H1 (cell line): ENCODE data around the gene ASPG. TPM values are rescaled to one million over a fixed set of nuclear protein-coding genes. Genes with fewer than 3 reads are reported as not detected.

Experiments used
- CTCF ChIA-PET: fragments of 300-600 bp; sonication (Branson Sonifier 250); formaldehyde crosslinking; loops from one replicate; lab custom pipeline; 2021; ENCODE audit not compliant: partially characterized antibody; lab: Charles Lee
- POLR2A ChIA-PET: fragments of 300-600 bp; sonication (Branson Sonifier 250); formaldehyde crosslinking; loops from one replicate; lab custom pipeline; 2021; ENCODE audit warnings: inconsistent platforms; ENCODE audit not compliant: partially characterized antibody; lab: Charles Lee
- DNase-seq, 2 experiments: peaks; one replicate each; pipeline versions ENCODE4 v3.0.0 to v3.0.0-alpha.2; 2010 to 2022; ENCODE audit warnings: low spot score in 2 of 2, low read depth in 1 of 2, mixed read lengths in 1 of 2
- FAIRE-seq: peaks from 2 replicates; lab custom pipeline; 2011; peaks lifted over from hg19 to GRCh38; lab: Jason Lieb, UNC
- H2AFZ ChIP-seq: 2 replicates; pipeline ENCODE4 v1.8.1; 2012; ENCODE audit warnings: low read length, inconsistent platforms
- H2AK5ac ChIP-seq: 2 replicates; pipeline ENCODE4 v1.6.1; 2013; ENCODE audit warnings: low read depth, low read length
- H2BK120ac ChIP-seq: replicated peaks from 2 replicates; pipeline ENCODE3; 2013; ENCODE audit warnings: low read depth, low read length, inconsistent platforms
- H2BK12ac ChIP-seq: 2 replicates; pipeline ENCODE4 v1.6.1; 2013; ENCODE audit warnings: low read depth, low read length
- H2BK15ac ChIP-seq: 2 replicates; pipeline ENCODE4 v1.6.1; 2013; ENCODE audit warnings: low read length
- H2BK20ac ChIP-seq: 2 replicates; pipeline ENCODE4 v1.6.1; 2013; ENCODE audit warnings: low read length
- H2BK5ac ChIP-seq: 2 replicates; pipeline ENCODE4 v1.6.1; 2013; ENCODE audit warnings: low read depth, low read length
- H3K14ac ChIP-seq: 2 replicates; pipeline ENCODE4 v1.6.1; 2013; ENCODE audit warnings: inconsistent platforms; ENCODE audit not compliant: insufficient read length
- H3K18ac ChIP-seq: 2 replicates; pipeline ENCODE4 v1.6.1; 2013; ENCODE audit warnings: low read length; ENCODE audit errors: extremely low read depth
- H3K23ac ChIP-seq: 2 replicates; pipeline ENCODE4 v1.6.1; 2013; ENCODE audit warnings: inconsistent platforms; ENCODE audit not compliant: insufficient read length
- H3K23me2 ChIP-seq: 2 replicates; pipeline ENCODE4 v1.6.1; 2013; ENCODE audit warnings: low read depth, low read length
- H3K27ac ChIP-seq: 2 replicates; pipeline ENCODE4 v1.6.1; 2011; ENCODE audit warnings: low read depth, low read length, inconsistent platforms
- H3K27me3 ChIP-seq, 4 experiments: replicated peaks in 1 of 4; 1 replicate in 1 of 4; 2 replicates in 3 of 4; pipeline versions ENCODE4 v1.6.1 to v1.8.1; 2011 to 2013; ENCODE audit warnings: low read length in 3 of 4, mild to moderate bottlenecking in 3 of 4, inconsistent platforms in 2 of 4, mixed read lengths in 2 of 4, moderate library complexity in 1 of 4; ENCODE audit not compliant: control insufficient read depth in 3 of 4, insufficient read depth in 3 of 4; ENCODE audit errors: extremely low read depth in 1 of 4
- H3K36me3 ChIP-seq, 4 experiments: 2 replicates each; pipeline versions ENCODE4 v1.6.1 to v1.8.1; 2011 to 2013; ENCODE audit warnings: mild to moderate bottlenecking in 4 of 4, low read length in 3 of 4, moderate library complexity in 2 of 4, control low read depth in 1 of 4, inconsistent platforms in 1 of 4; ENCODE audit not compliant: insufficient read depth in 4 of 4, control insufficient read depth in 2 of 4
- H3K4ac ChIP-seq: replicated peaks from 2 replicates; pipeline ENCODE3; 2013; ENCODE audit warnings: low read length, low read depth, mixed read lengths, inconsistent platforms; ENCODE audit not compliant: insufficient read length
- H3K4me1 ChIP-seq, 4 experiments: replicated peaks in 1 of 4; 1 replicate in 1 of 4; 2 replicates in 3 of 4; pipeline versions ENCODE4 v1.6.1 to v1.8.1; 2011 to 2013; ENCODE audit warnings: low read length in 3 of 4, inconsistent platforms in 2 of 4, mixed read lengths in 1 of 4; ENCODE audit not compliant: insufficient read depth in 4 of 4, control insufficient read depth in 3 of 4
- H3K4me2 ChIP-seq, 2 experiments: 2 replicates each; pipeline versions ENCODE4 v1.6.1 to v1.8.1; 2011 to 2013; ENCODE audit warnings: low read depth in 2 of 2, low read length in 2 of 2, control low read depth in 1 of 2, inconsistent platforms in 1 of 2, mild to moderate bottlenecking in 1 of 2; ENCODE audit not compliant: insufficient read depth in 1 of 2
- H3K4me3 ChIP-seq, 4 experiments: fragments of 200-600, 300-600 bp in 1 of 4; sonication (generic), shearing (Covaris generic), sonication (Bioruptor Twin) in 1 of 4; 2 replicates each; pipeline versions ENCODE4 v1.5.1 to v1.8.1; 2011 to 2016; ENCODE audit warnings: low read length in 4 of 4, low read depth in 3 of 4, control low read depth in 2 of 4, inconsistent platforms in 2 of 4, mild to moderate bottlenecking in 2 of 4, mixed read lengths in 1 of 4, moderate library complexity in 1 of 4; ENCODE audit not compliant: insufficient read depth in 2 of 4; ENCODE audit errors: extremely low read depth in 1 of 4
- H3K56ac ChIP-seq: replicated peaks from 2 replicates; pipeline ENCODE3; 2013; ENCODE audit warnings: low read depth, mild to moderate bottlenecking, mixed read lengths, low read length, inconsistent platforms; ENCODE audit not compliant: insufficient read length
- H3K79me1 ChIP-seq: 2 replicates; pipeline ENCODE4 v1.6.1; 2013; ENCODE audit warnings: low read depth, low read length, control low read depth
- H3K79me2 ChIP-seq, 2 experiments: 2 replicates each; pipeline versions ENCODE4 v1.6.1 to v1.8.1; 2012 to 2013; ENCODE audit warnings: low read length in 2 of 2, mild to moderate bottlenecking in 2 of 2, inconsistent platforms in 1 of 2; ENCODE audit not compliant: insufficient read depth in 2 of 2, control insufficient read depth in 1 of 2
- H3K9ac ChIP-seq, 4 experiments: replicated peaks in 1 of 4; 1 replicate in 1 of 4; 2 replicates in 3 of 4; pipeline versions ENCODE4 v1.6.1 to v1.8.1; 2011 to 2013; ENCODE audit warnings: low read depth in 3 of 4, low read length in 3 of 4, control low read depth in 2 of 4, mild to moderate bottlenecking in 2 of 4, moderate library complexity in 2 of 4, inconsistent platforms in 1 of 4; ENCODE audit errors: extremely low read depth in 1 of 4
- H3K9me3 ChIP-seq, 2 experiments: 2 replicates each; pipeline versions ENCODE4 v1.6.1 to v1.8.1; 2012 to 2013; ENCODE audit warnings: mild to moderate bottlenecking in 2 of 2, moderate library complexity in 2 of 2, control low read depth in 1 of 2, inconsistent platforms in 1 of 2, low read depth in 1 of 2, low read length in 1 of 2, mixed read lengths in 1 of 2; ENCODE audit not compliant: insufficient read depth in 2 of 2
- H4K20me1 ChIP-seq, 2 experiments: replicated peaks in 1 of 2; 2 replicates each; pipeline versions ENCODE3 to v1.8.1; 2011 to 2013; ENCODE audit warnings: inconsistent platforms in 2 of 2, low read length in 2 of 2, mild to moderate bottlenecking in 1 of 2; ENCODE audit not compliant: insufficient read depth in 2 of 2, control insufficient read depth in 1 of 2
- H4K5ac ChIP-seq: 2 replicates; pipeline ENCODE4 v1.6.1; 2013; ENCODE audit warnings: low read length, low read depth, mixed read lengths, inconsistent platforms; ENCODE audit not compliant: insufficient read length
- H4K8ac ChIP-seq: 2 replicates; pipeline ENCODE4 v1.8.0; 2013; ENCODE audit warnings: mild to moderate bottlenecking, moderate library complexity, low read length, inconsistent platforms; ENCODE audit not compliant: insufficient read depth; ENCODE audit errors: extremely low read depth
- H4K91ac ChIP-seq: replicated peaks from 2 replicates; pipeline ENCODE3; 2013; ENCODE audit warnings: low read length, mixed read lengths, inconsistent platforms; ENCODE audit not compliant: insufficient read length
- ASH2L ChIP-seq: fragments of 200-600, 300-600 bp; sonication (generic); IDR thresholded peaks from one replicate; pipeline ENCODE4 v1.7.1; 2017; ENCODE audit warnings: low read length
- BRCA1 ChIP-seq: IDR thresholded peaks from 2 replicates; pipeline ENCODE4 v1.6.1; 2012; ENCODE audit warnings: low read depth, low read length, improper control_type of control experiment
- E2F6 ChIP-seq: IDR thresholded peaks from 2 replicates; pipeline ENCODE4 v1.6.1; 2012; ENCODE audit warnings: inconsistent platforms
- EP300 ChIP-seq, 2 experiments: IDR thresholded peaks; 1 replicate in 1 of 2; 2 replicates in 1 of 2; pipeline ENCODE4 v1.6.1; 2011 to 2012; ENCODE audit warnings: low read depth in 2 of 2, low read length in 2 of 2, mild to moderate bottlenecking in 2 of 2, borderline replicate concordance in 1 of 2, inconsistent platforms in 1 of 2, moderate library complexity in 1 of 2
- HDAC2 ChIP-seq, 2 experiments: fragments of 300-600 bp in 1 of 2; sonication (generic) in 1 of 2; IDR thresholded peaks; 2 replicates each; pipeline ENCODE4 v1.6.1; 2011 to 2012; ENCODE audit warnings: low read depth in 2 of 2, low read length in 2 of 2, mild to moderate bottlenecking in 2 of 2, moderate library complexity in 2 of 2, borderline replicate concordance in 1 of 2, inconsistent platforms in 1 of 2
- KDM4A ChIP-seq: IDR thresholded peaks from one replicate; pipeline ENCODE4 v1.7.1; 2012; ENCODE audit warnings: low read depth, mild to moderate bottlenecking, moderate library complexity, low read length, inconsistent platforms; ENCODE audit not compliant: severe bottlenecking
- KDM5A ChIP-seq: fragments of 200-600 bp; IDR thresholded peaks from 2 replicates; pipeline ENCODE4 v1.7.1; 2012; ENCODE audit warnings: mild to moderate bottlenecking, low read length, inconsistent platforms, mixed read lengths
- RAD21 ChIP-seq, 2 experiments: IDR thresholded peaks in 1 of 2; conservative IDR thresholded peaks in 1 of 2; 2 replicates each; pipeline ENCODE4 v1.6.1; 2011; ENCODE audit warnings: low read depth in 2 of 2, low read length in 2 of 2, improper control_type of control experiment in 1 of 2, inconsistent platforms in 1 of 2, mild to moderate bottlenecking in 1 of 2, moderate library complexity in 1 of 2
- RNF2 ChIP-seq: fragments of 200-900, 300-1000 bp; sonication (generic); IDR thresholded peaks from 2 replicates; pipeline ENCODE4 v1.7.1; 2016; ENCODE audit warnings: borderline replicate concordance, low read depth, mild to moderate bottlenecking, antibody characterized with exemption, low read length; ENCODE audit not compliant: poor library complexity, severe bottlenecking; ENCODE audit errors: missing control alignments
- SP2 ChIP-seq: IDR thresholded peaks from 2 replicates; pipeline ENCODE4 v1.6.1; 2012; ENCODE audit warnings: mild to moderate bottlenecking, low read length, inconsistent platforms
- TAF1 ChIP-seq: IDR thresholded peaks from 2 replicates; pipeline ENCODE4 v1.6.1; 2011; ENCODE audit warnings: mild to moderate bottlenecking, low read depth, low read length
- YY1 ChIP-seq: IDR thresholded peaks from 2 replicates; pipeline ENCODE4 v1.6.1; 2011; ENCODE audit warnings: low read depth, mild to moderate bottlenecking, low read length
- WGBS, 2 experiments: shearing (Covaris generic) in 1 of 2; methylation state at CpG; one replicate each; pipeline versions ENCODE4 v1.1.6 to v1.1.7; 2013 to 2015; ENCODE audit warnings: low lambda C conversion rate in 2 of 2, mixed read lengths in 2 of 2, inconsistent platforms in 1 of 2, low coverage in 1 of 2, missing lambda C conversion rate in 1 of 2; ENCODE audit not compliant: insufficient replicate concordance in 2 of 2, insufficient coverage in 1 of 2, insufficient read length in 1 of 2; ENCODE audit errors: extremely low coverage in 1 of 2, missing lambda C conversion rate in 1 of 2; 5-methylcytosine and 5-hydroxymethylcytosine counted together
- polyA plus RNA-seq, 7 experiments: library from polyadenylated mRNA; depleted of rRNA in 3 of 7; stranded (reverse) in 5 of 7; unstranded in 2 of 7; fragments of >200 nt in 5 of 7; fragments of 200-250 nt in 2 of 7; gene quantifications; 1 replicate in 5 of 7; 2 replicates in 1 of 7; 4 replicates in 1 of 7; pipeline versions ENCODE4 v1.2.1 to v1.2.3, GENCODE V29; 2011 to 2013; ENCODE audit warnings: missing spikeins in 2 of 7, mixed read lengths in 2 of 7
- total RNA-seq: library from RNA; stranded (reverse); fragmentation: NEBNext Ultra II Directional; extraction: Animal tissue kit (Norgen Biotek cat#: 25700); gene quantifications from 2 replicates; pipeline ENCODE4 v1.2.1, GENCODE V29; 2021

The ASPG gene
- total and polyA plus RNA-seq, 2 of the 8 experiments (the other 6 are each of a cell fraction or from before 2014, with no cell fraction given) = 0.34 to 0.59 TPM

DNA sequence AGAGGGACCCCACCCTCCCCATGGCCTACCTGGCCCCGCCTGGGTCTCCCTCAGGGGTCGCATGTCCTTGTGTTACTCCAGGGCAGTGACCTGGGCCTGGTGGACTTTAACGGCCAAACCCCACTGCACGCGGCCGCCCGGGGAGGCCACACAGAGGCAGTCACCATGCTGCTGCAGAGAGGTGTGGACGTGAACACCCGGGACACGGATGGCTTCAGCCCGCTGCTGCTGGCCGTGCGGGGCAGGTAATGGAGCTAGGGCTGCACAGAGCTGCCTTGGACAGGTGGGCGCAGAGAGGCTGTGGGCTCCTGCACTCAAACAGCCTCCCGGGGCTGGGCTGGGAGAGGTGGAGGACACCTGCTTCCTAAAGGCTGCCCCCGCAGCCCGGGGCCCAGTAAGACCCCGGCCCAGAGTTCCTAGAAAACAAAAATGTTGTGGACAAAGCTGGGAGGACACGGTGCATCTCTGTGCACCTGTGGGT is 21.6 kb downstream of the ASPG start:
- H2AFZ ChIP-seq = no peak overlapping the region
- no peaks in the 10 kb centered on the region for H3K9me3 ChIP-seq
- no peak overlapping the region for H3K4ac ChIP-seq
- H4K8ac ChIP-seq = no peak overlapping the region
- no peak overlapping the region for H2BK12ac ChIP-seq
- H2AK5ac ChIP-seq = no peak overlapping the region
- H3K56ac ChIP-seq = no peak overlapping the region
- no peak overlapping the region for H2BK5ac ChIP-seq
- H3K4me2 ChIP-seq = no peak overlapping the region
- peaks cover 0 to 14% (median 1%) of the 10 kb centered on the region in 4 experiments; a peak in 5 of 7 replicates for H3K4me1 ChIP-seq
- DNase-seq (no peak), FAIRE-seq (no peak)
- H3K9ac ChIP-seq = no peak overlapping the region
- H3K4me3 ChIP-seq = no peak overlapping the region
- no peaks in the 10 kb centered on the region for H3K79me1 ChIP-seq
- H3K18ac ChIP-seq = no peak overlapping the region
- H3K14ac ChIP-seq = no peak overlapping the region
- no peak overlapping the region for H2BK120ac ChIP-seq
- no peak overlapping the region for H3K23ac ChIP-seq
- H3K27ac ChIP-seq = no peak overlapping the region
- H3K23me2 ChIP-seq = no peaks in the 10 kb centered on the region
- H2BK15ac ChIP-seq = no peak overlapping the region
- H2BK20ac ChIP-seq = no peak overlapping the region
- no peak overlapping the region for H4K5ac ChIP-seq
- WGBS, 2 experiments = 95% methylated on average over 19 of the region's 19 CpGs; no CpG with 5 or more reads in 1 of the 2 experiments
- H4K20me1 ChIP-seq = peaks cover 0 to 2% of the 10 kb centered on the region in 2 experiments
- CTCF ChIA-PET = interaction anchor here (0.8 to 1.0 kb wide), 2 partner anchors 8 to 23 kb away, joined by 3 read pairs; no protein-coding TSS in a partner anchor
- POLR2A ChIA-PET = no interaction called here
- no peaks in the 10 kb centered on the region for H3K27me3 ChIP-seq
- H3K79me2 ChIP-seq = no peaks in the 10 kb centered on the region
- H3K36me3 ChIP-seq = no peaks in the 10 kb centered on the region
- H4K91ac ChIP-seq = no peak overlapping the region
- TF ChIP-seq EP300 (IDR thresholded peaks at IDR 0.05; ENCODE audit: borderline replicate concordance in 1 of 2, low read depth in 2 of 2, low read length in 2 of 2) = no peak
- no peak for TF ChIP-seq ASH2L
- no peak for TF ChIP-seq KDM5A
- no peak for TF ChIP-seq HDAC2 (IDR thresholded peaks at IDR 0.05; ENCODE audit: borderline replicate concordance in 1 of 2, low read depth in 2 of 2, low read length in 2 of 2)
- no peak for TF ChIP-seq BRCA1
- no peak for TF ChIP-seq RNF2
- TF ChIP-seq TAF1 = no peak
- TF ChIP-seq YY1 = no peak
- TF ChIP-seq SP2 = no peak
- no peak for TF ChIP-seq KDM4A
- TF ChIP-seq RAD21 (IDR thresholded peaks at IDR 0.05 in 1 of 2, conservative IDR thresholded peaks at IDR 0.05 in 1 of 2; ENCODE audit: low read depth in 2 of 2, low read length in 2 of 2) = no peak
- no peak for TF ChIP-seq E2F6
